H9 (cell line): ENCODE data around the gene TNKS1BP1. TPM values are rescaled to one million over a fixed set of nuclear protein-coding genes. Genes with fewer than 3 reads are reported as not detected.
A peak's percentile ranks its signal among the peaks of the same experiment; 100 is the strongest.

Experiments used
- DNase-seq: peaks from one replicate; pipeline ENCODE4 v3.0.0-alpha.2; 2017
- H2AFZ ChIP-seq: one replicate; pipeline ENCODE4 v1.6.1; 2013; ENCODE audit warnings: mild to moderate bottlenecking, low read length, control low read depth, moderate library complexity
- H2AK5ac ChIP-seq: 2 replicates; pipeline ENCODE4 v1.6.1; 2013; ENCODE audit warnings: low read length, control low read depth, mixed read lengths; ENCODE audit not compliant: insufficient read length
- H2BK120ac ChIP-seq: one replicate; pipeline ENCODE4 v1.6.1; 2013; ENCODE audit warnings: low read depth, mild to moderate bottlenecking, low read length, control low read depth, inconsistent platforms; ENCODE audit not compliant: poor library complexity, severe bottlenecking
- H2BK12ac ChIP-seq: 2 replicates; pipeline ENCODE4 v1.6.1; 2013; ENCODE audit warnings: low read length, control low read depth, mixed read lengths, low read depth; ENCODE audit not compliant: insufficient read length
- H2BK15ac ChIP-seq: 2 replicates; pipeline ENCODE4 v1.6.1; 2013; ENCODE audit warnings: low read depth, low read length, control low read depth
- H2BK20ac ChIP-seq: one replicate; pipeline ENCODE4 v1.6.1; 2013; ENCODE audit warnings: low read depth, mild to moderate bottlenecking, low read length, control low read depth, inconsistent platforms; ENCODE audit not compliant: poor library complexity, severe bottlenecking
- H2BK5ac ChIP-seq: 2 replicates; pipeline ENCODE4 v1.6.1; 2013; ENCODE audit warnings: low read length, control low read depth, mixed read lengths; ENCODE audit not compliant: insufficient read length
- H3K14ac ChIP-seq: 2 replicates; pipeline ENCODE4 v1.6.1; 2013; ENCODE audit warnings: low read length, control low read depth; ENCODE audit not compliant: insufficient read depth
- H3K18ac ChIP-seq: 2 replicates; pipeline ENCODE4 v1.6.1; 2013; ENCODE audit warnings: low read depth, mild to moderate bottlenecking, mixed read lengths, low read length, control low read depth; ENCODE audit not compliant: insufficient read length
- H3K23ac ChIP-seq: 2 replicates; pipeline ENCODE4 v1.6.1; 2013; ENCODE audit warnings: low read length, control low read depth, mixed read lengths, low read depth; ENCODE audit not compliant: insufficient read length
- H3K23me2 ChIP-seq: 2 replicates; pipeline ENCODE4 v1.6.1; 2013; ENCODE audit warnings: low read depth, mild to moderate bottlenecking, mixed read lengths, low read length, control low read depth; ENCODE audit not compliant: insufficient read length, poor library complexity, severe bottlenecking
- H3K27ac ChIP-seq: 2 replicates; pipeline ENCODE4 v1.5.1; 2013; ENCODE audit warnings: low read length, control low read depth, mixed read lengths, low read depth; ENCODE audit not compliant: insufficient read length
- H3K27me3 ChIP-seq: 2 replicates; pipeline ENCODE4 v1.6.1; 2013; ENCODE audit warnings: low read length, control low read depth, inconsistent platforms; ENCODE audit not compliant: insufficient read depth
- H3K4ac ChIP-seq: 2 replicates; pipeline ENCODE4 v1.6.1; 2013; ENCODE audit warnings: low read depth, mild to moderate bottlenecking, control low read depth, inconsistent platforms, low read length, moderate library complexity
- H3K4me1 ChIP-seq: 2 replicates; pipeline ENCODE4 v1.6.1; 2013; ENCODE audit warnings: low read length, control low read depth, inconsistent platforms; ENCODE audit not compliant: insufficient read depth
- H3K4me2 ChIP-seq: 2 replicates; pipeline ENCODE4 v1.6.1; 2013; ENCODE audit warnings: low read length, control low read depth, mixed read lengths; ENCODE audit not compliant: insufficient read length, insufficient read depth
- H3K56ac ChIP-seq: 2 replicates; pipeline ENCODE4 v1.6.1; 2013; ENCODE audit warnings: low read depth, mild to moderate bottlenecking, mixed read lengths, low read length, control low read depth; ENCODE audit not compliant: insufficient read length
- H3K79me1 ChIP-seq: 2 replicates; pipeline ENCODE4 v1.6.1; 2013; ENCODE audit warnings: low read depth, mild to moderate bottlenecking, moderate library complexity, low read length, control low read depth, inconsistent platforms; ENCODE audit not compliant: insufficient read depth, poor library complexity, severe bottlenecking
- H3K79me2 ChIP-seq: 2 replicates; pipeline ENCODE4 v1.6.1; 2013; ENCODE audit warnings: low read length, control low read depth, inconsistent platforms; ENCODE audit not compliant: insufficient read depth
- H3K9ac ChIP-seq: 2 replicates; pipeline ENCODE4 v1.6.1; 2013; ENCODE audit warnings: low read length, control low read depth, mixed read lengths; ENCODE audit not compliant: insufficient read length; ENCODE audit errors: extremely low read depth
- H3K9me3 ChIP-seq: one replicate; pipeline ENCODE4 v1.6.1; 2013; ENCODE audit warnings: low read depth, low read length, inconsistent platforms; ENCODE audit not compliant: control insufficient read depth
- H3T11ph ChIP-seq: one replicate; pipeline ENCODE4 v1.6.1; 2013; ENCODE audit warnings: mild to moderate bottlenecking, low read length, control low read depth, inconsistent platforms
- H4K20me1 ChIP-seq: one replicate; pipeline ENCODE4 v1.6.1; 2013; ENCODE audit not compliant: control insufficient read depth, insufficient read length, insufficient read depth
- H4K5ac ChIP-seq: 2 replicates; pipeline ENCODE4 v1.6.1; 2013; ENCODE audit warnings: low read depth, mild to moderate bottlenecking, mixed read lengths, low read length, control low read depth; ENCODE audit not compliant: insufficient read length
- H4K8ac ChIP-seq: replicated peaks from 2 replicates; pipeline ENCODE4 v1.6.1; 2013; ENCODE audit warnings: low read length, control low read depth, mixed read lengths, low read depth; ENCODE audit not compliant: insufficient read length
- H4K91ac ChIP-seq: 2 replicates; pipeline ENCODE4 v1.6.1; 2013; ENCODE audit warnings: low read depth, mild to moderate bottlenecking, moderate library complexity, mixed read lengths, low read length, control low read depth; ENCODE audit not compliant: insufficient read length
- H3K27ac Mint-ChIP-seq, 3 experiments: 2 replicates in 2 of 3; 3 replicates in 1 of 3; pipeline ENCODE4 v1.8.0; 2020 to 2021; ENCODE audit warnings: mixed read lengths in 3 of 3, mild to moderate bottlenecking in 1 of 3, moderate library complexity in 1 of 3
- H3K27me3 Mint-ChIP-seq: 2 replicates; pipeline ENCODE4 v1.8.0; 2021; ENCODE audit warnings: low read depth, mild to moderate bottlenecking, moderate library complexity, mixed read lengths
- H3K36me3 Mint-ChIP-seq, 3 experiments: 2 replicates in 2 of 3; 3 replicates in 1 of 3; pipeline ENCODE4 v1.8.0; 2020 to 2021; ENCODE audit warnings: low read depth in 3 of 3, mixed read lengths in 3 of 3; ENCODE audit not compliant: insufficient read depth in 1 of 3
- H3K4me1 Mint-ChIP-seq, 2 experiments: 2 replicates each; pipeline ENCODE4 v1.8.0; 2020; ENCODE audit warnings: mixed read lengths in 2 of 2
- H3K4me3 Mint-ChIP-seq, 2 experiments: 2 replicates in 1 of 2; 3 replicates in 1 of 2; pipeline ENCODE4 v1.8.0; 2020 to 2021; ENCODE audit warnings: mild to moderate bottlenecking in 2 of 2, mixed read lengths in 2 of 2, moderate library complexity in 1 of 2
- H3K9me3 Mint-ChIP-seq, 2 experiments: 2 replicates in 1 of 2; 3 replicates in 1 of 2; pipeline ENCODE4 v1.8.0; 2020; ENCODE audit warnings: mild to moderate bottlenecking in 2 of 2, mixed read lengths in 2 of 2, moderate library complexity in 1 of 2
- WGBS: extraction: QIAGEN DNeasy Blood & Tissue Kit; methylation state at CpG from one replicate; pipeline ENCODE4 v1.1.7; 2013; ENCODE audit warnings: missing lambda C conversion rate, low lambda C conversion rate, mixed read lengths; ENCODE audit not compliant: insufficient read length; ENCODE audit errors: extremely low coverage; 5-methylcytosine and 5-hydroxymethylcytosine counted together
- total RNA-seq: library from RNA; stranded (reverse); gene quantifications from 2 replicates; pipeline ENCODE4 v1.2.1, GENCODE V29; 2021
- TF ChIP-seq, protein P1 (sequence below): fragments of 200-600 bp; sonication (generic); conservative IDR thresholded peaks from 3 replicates; pipeline ENCODE4 v1.8.0; 2021; ENCODE audit warnings: antibody characterized with exemption, mild to moderate bottlenecking

TNKS1BP1 gene
- total RNA-seq, 1 experiment from 2014 or later, result 130 TPM

GRCh38 chr11:57325735-57326048, 940 bp upstream of the TNKS1BP1 start:
- peaks cover 1% of the 10 kb centered on the region; the same call in 1 of the 2 replicates for H3K27me3 Mint-ChIP-seq
- peaks cover 51 to 65% (median 64%) of the 10 kb centered on the region in 3 experiments for H3K36me3 Mint-ChIP-seq
- H3K9me3 ChIP-seq, result no peaks in the 10 kb centered on the region
- H3K27me3 ChIP-seq, result no peaks in the 10 kb centered on the region
- peaks cover 16% of the 10 kb centered on the region for H3K79me1 ChIP-seq
- H3T11ph ChIP-seq, result peak overlapping the region; percentile 74
- H3K27ac Mint-ChIP-seq, result peak overlapping the region; percentile 99 to 100 (median 99)
- no peak overlapping the region for H3K23ac ChIP-seq
- peaks cover 11% of the 10 kb centered on the region for H3K79me2 ChIP-seq
- no peak overlapping the region for H4K91ac ChIP-seq
- no peak overlapping the region for H3K4ac ChIP-seq
- H2AK5ac ChIP-seq, result no peak overlapping the region
- H3K4me2 ChIP-seq, result peak overlapping the region; percentile 56
- peak overlapping the region; percentile 73 for H3K18ac ChIP-seq
- H2BK20ac ChIP-seq, result no peak overlapping the region
- H2BK120ac ChIP-seq, result no peak overlapping the region
- no peaks in the 10 kb centered on the region for H4K20me1 ChIP-seq
- H3K56ac ChIP-seq, result no peak overlapping the region
- H3K9ac ChIP-seq, result peak overlapping the region; percentile 63
- no peak overlapping the region for H2BK15ac ChIP-seq
- peaks cover 40 to 41% of the 10 kb centered on the region in 2 experiments for H3K4me1 Mint-ChIP-seq
- peaks cover 13% of the 10 kb centered on the region; the same call in 1 of the 2 replicates for H3K4me1 ChIP-seq
- no peaks in the 10 kb centered on the region; a peak in 1 of 5 replicates for H3K9me3 Mint-ChIP-seq
- H4K5ac ChIP-seq, result no peak overlapping the region
- peak overlapping the region; percentile 89 to 91 for H3K4me3 Mint-ChIP-seq
- H4K8ac ChIP-seq, result peak overlapping the region; percentile 4
- no peak for DNase-seq
- peak overlapping the region; percentile 50; the same call in 1 of the 2 replicates for H3K14ac ChIP-seq
- H2AFZ ChIP-seq, result no peak overlapping the region
- no CpG with 5 or more reads among the region's 6 CpGs for WGBS
- peak overlapping the region; percentile 70 for H3K27ac ChIP-seq
- no peak overlapping the region for H2BK12ac ChIP-seq
- TF ChIP-seq, protein P1, sequence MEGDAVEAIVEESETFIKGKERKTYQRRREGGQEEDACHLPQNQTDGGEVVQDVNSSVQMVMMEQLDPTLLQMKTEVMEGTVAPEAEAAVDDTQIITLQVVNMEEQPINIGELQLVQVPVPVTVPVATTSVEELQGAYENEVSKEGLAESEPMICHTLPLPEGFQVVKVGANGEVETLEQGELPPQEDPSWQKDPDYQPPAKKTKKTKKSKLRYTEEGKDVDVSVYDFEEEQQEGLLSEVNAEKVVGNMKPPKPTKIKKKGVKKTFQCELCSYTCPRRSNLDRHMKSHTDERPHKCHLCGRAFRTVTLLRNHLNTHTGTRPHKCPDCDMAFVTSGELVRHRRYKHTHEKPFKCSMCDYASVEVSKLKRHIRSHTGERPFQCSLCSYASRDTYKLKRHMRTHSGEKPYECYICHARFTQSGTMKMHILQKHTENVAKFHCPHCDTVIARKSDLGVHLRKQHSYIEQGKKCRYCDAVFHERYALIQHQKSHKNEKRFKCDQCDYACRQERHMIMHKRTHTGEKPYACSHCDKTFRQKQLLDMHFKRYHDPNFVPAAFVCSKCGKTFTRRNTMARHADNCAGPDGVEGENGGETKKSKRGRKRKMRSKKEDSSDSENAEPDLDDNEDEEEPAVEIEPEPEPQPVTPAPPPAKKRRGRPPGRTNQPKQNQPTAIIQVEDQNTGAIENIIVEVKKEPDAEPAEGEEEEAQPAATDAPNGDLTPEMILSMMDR, result no peak
- H2BK5ac ChIP-seq, result no peak overlapping the region
- peaks cover 13% of the 10 kb centered on the region for H3K23me2 ChIP-seq
